CD4-positive, alpha-beta T cell treated with Interleukin-21 for 1 hour (primary cell): ENCODE results near the gene CTSW.

Experiments
- DNase-seq: peaks from one replicate; pipeline ENCODE4 v3.0.0-alpha.2; 2020

Gene CTSW

DNA sequence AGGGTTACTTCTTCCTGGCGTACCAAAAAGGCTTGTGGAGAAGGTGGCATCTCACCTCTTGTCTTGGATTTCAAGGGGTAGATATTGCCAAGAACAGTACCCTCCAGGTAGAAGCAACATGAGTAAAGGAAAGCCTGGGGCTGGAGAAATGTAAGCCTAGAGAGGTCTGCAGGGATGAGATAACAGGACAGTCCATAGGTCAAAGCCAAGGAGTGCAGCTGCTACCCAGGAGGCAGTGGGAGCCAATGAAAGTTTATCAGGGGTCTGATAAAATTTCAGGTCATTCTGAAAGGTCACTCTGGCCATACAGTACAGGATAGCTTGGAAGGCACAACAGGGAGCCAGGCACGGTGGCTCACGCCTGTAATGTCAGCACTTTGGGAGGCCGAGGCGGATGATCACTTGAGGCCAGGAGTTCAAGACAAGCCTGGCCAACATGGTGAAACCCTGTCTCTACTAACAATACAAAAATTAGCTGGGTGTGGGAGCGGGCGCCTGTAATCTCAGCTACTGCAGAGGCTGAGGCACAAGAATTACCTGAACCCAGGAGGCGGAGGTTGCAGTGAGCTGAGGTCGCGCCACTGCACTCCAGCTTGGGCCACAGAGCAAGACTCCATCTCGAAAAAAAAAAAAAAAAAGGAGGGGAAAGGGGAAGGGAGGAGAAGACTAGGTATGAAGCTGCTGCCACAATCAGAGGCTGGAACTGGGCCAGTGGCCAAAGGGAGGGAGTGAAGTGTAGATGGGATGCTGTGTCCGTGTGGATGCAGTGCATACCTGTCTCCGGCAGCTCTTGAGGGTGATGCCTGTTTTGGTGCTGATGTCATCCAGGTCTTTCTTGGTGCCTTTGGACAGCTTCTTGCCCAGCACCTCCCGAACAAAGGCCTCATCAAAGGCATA lies 7.4 kb downstream of the CTSW start:
- no peak for DNase-seq

DNA sequence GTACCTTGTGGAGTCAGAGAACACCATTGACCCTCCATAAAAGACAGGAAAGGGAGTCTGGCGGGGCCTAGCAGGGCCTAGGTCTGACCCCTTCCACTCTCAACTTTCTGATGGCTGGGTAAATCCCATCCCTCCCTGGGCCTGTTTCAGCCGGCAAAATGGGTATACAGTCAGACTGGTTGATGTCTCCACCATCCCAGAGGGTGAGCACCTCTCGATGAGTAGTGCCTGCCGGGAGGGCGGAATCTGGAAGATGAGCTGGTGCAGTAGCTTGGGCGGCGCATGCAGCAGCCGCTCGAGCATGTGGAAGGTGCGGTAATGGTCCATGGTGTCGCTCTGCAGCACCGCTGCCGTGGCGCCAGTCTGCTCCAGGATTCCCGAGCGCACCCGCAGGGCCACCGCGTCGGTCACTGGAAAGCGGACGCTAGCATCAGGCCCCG lies 8.1 kb downstream of the CTSW start:
- peak; percentile 23 for DNase-seq

DNA sequence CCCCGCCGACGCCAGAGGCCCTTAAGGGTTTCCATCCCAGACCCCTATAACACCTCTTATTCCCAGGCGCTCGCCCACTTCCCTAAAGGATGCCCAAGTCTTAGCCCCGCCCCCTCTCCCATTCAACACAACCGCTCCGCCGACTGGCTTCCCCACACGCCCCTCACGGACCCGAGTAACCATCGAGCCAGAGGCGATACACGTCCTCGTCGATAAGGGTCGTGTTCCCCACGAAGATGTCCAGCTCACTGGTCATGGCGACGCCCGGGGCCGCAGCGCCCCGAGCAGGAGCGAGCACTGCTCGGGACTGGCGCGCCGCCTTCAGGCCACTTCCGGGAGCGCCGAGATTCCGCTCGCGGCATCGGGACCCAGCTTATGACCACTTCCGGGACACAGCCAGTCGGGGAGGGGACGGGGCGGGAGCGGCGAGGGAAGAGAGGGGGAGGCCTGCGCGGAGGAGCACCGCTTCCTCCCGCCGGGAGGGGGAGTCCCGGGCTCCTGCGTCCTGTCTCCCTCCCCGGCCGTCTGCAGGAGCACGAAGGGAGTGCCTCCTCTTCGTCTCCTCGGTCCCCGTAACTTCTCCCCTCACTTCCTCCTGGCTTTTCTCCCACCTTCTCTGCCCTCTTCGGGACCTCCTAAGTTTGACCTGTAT lies 8.7 kb downstream of the CTSW start, which contains the start of gene FIBP:
TSS of gene FIBP (minus strand) at position 309 of the 652 bp plus-strand sequence. CDS start at position 256, 53 bp downstream.
- DNase-seq = peak; percentile 96

DNA sequence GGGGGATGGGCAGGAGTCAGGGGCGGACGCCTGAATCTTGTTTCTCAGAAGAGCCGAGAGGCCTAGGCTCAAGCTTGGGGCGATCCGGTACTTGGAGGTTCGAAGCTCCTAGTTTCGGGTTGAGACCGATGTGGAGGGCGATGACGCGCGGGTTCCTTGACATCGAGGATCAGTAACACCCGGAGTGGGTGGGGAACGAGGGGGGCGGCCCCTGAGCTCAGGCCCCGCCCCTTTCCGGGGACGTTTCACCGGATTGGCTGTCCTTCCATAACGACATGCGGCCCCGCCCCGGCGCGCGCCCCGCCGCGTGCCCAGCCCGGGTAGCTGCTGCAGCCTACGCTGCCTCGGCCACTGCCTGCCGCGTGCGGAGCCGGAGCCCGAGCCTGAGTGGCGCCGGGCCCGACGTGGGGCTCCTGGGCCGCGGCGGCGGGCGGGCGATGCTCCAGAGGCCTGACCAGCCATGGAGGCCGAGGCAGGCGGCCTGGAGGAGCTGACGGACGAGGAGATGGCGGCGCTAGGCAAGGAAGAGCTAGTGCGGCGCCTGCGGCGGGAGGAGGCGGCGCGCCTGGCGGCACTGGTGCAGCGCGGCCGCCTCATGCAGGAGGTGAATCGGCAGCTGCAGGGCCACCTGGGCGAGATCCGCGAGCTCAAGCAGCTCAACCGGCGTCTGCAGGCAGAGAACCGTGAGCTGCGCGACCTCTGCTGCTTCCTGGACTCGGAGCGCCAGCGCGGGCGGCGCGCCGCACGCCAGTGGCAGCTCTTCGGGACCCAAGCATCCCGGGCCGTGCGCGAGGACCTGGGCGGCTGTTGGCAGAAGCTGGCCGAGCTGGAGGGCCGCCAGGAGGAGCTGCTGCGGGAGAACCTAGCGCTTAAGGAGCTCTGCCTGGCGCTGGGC lies 10.9 kb downstream of the CTSW start, which contains the start of gene CCDC85B:
TSS of gene CCDC85B (plus strand) at position 350 of the 895 bp plus-strand sequence. CDS start at position 461, 111 bp downstream.
- peak; percentile 98 for DNase-seq

DNA sequence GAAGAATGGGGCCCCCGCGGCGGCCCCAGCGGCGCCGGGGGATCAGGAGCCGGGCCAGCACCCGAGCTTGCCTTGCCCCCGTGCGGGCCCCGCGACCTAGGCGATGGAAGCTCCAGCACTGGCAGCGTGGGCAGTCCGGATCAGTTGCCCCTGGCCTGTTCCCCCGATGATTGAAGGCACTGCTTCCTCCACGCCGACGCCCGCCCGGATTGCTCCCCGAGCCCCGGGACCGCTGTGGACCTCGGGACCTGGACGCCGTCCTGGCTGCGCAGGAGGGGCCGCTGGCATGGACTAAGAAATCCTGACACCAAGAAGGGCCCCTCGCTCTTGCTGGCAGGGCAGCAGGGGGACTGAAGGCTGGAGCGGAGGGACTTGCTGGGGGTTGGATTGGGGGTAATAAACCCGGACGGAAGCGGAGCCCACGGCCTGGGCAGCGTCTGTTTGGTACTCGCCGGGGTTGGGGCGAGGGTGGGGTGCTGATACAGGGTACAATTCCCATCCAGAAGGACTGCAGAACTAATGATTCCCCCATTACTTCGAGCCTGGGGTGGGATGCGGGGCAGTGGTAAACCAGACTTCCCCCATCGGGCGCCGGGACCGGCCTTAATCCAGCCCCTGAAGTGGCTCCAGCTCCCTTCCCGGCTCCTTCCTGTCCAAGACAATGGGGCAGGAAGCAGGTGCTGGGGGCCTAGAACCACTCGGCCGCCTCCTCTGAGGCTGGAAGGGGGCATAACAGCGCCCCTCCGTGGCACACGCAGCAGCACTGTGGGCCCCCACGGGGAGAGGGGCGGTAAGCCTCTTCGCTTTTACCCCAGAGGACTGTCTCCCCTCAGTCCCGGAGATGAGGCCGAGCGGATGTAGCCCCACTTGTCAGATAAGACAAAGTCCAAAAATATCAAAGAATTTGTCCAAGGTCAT lies 11.8 kb downstream of the CTSW start:
- DNase-seq = peak; percentile 43

DNA sequence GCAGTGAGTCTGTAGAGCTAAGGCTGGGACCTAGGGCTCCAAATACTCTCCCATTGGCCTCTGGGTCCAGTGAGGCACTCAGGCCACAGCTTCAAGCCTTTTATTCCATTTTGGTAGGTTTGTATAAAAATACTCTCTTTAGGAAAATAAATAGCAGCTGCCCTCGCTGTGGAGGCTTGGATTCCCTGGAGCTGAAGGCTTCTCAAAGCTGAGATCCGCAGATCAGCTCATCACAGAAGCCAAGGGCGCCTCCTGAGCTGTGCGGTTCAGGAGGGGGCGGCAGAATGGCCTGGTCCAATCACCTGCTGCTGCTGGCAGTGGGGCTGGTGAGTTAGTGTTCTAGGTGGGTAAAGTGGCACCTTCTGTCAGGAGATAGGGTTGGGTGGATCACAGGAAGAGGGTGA lies 12.5 kb downstream of the CTSW start:
- DNase-seq = peak; percentile 49

DNA sequence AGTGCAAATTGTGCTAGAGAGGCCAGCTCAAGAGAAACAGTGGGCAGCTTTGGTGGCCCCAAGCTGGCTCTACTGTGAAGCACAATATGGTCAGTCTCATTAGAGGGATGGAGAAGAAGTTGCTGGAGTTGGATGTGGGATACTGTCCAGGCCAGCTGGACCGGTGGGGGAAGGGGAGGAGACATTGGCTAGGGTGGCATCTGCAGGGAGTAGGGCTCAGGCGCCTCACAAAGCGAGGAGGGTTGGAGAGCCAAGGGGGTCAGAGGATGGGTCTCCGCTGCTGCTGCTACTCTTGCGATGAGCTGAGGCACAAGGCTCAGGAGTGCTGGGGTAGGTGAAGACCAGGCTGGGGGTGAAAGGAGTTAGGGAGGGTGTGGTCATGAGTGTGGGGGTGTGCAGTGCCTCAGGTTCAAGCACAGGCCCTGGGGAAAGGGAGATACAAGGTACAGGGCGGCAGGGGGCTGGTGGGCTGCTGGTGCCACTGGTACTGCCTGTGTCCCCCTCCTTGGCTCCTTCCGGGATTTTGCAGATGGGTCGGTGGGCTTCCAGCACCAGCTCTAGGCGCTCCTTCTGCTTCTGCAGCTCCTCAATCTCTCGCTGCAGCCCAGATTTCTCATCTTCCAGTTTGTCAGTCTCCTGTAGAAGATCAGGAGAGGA lies 13.2 kb downstream of the CTSW start:
- DNase-seq = no peak

DNA sequence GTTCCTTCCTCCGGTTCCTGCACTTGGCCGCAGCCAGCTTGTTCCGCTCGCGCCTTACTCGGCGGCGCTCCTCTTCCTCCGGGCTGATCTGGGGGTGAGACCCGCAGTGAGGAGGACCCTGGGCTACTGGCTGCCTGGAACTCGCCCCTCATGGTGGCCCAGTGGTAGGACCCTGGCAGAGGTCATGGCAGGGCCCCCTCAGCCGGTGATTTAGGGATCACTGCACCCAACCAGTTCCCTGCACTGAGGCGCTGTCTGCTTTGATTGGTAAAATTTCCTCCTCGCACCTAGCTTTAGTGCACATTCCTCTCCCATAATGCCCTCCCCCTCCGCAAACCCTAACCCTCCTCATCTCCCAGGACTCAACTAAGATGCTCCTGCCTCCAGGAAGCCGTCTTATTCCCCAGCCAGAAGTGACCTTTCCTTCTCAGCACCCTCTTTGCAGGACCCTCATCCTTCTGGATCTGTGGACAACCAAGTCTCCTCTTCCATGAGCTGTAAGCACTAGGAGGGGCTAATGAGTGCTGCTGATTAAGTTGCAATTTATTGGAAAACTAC lies 14.5 kb downstream of the CTSW start:
- peak; percentile 59 for DNase-seq

DNA sequence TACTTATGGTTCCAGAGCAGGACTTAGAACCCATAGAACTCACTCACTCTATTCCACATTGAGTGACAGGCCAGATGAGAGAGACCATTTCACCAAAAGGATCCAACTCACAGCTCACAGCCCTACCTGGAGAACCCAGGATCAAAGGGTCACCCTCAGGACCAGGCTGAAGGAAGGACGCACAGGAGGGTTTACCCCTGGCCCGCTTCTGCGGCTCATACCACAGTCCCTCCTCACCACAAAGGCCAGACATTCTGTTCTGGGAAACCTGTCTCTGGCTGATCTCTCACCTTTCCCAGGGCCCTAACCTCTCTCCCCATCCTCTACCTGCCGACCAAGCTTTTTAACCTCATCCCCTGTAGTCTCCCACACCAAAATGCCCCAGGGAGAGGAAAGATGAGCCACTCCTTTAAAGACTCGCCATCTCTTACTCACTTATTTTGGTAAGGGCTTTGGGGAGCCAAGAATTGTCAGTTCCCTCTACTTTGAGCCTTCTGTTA lies 15.9 kb downstream of the CTSW start:
- no peak for DNase-seq

DNA sequence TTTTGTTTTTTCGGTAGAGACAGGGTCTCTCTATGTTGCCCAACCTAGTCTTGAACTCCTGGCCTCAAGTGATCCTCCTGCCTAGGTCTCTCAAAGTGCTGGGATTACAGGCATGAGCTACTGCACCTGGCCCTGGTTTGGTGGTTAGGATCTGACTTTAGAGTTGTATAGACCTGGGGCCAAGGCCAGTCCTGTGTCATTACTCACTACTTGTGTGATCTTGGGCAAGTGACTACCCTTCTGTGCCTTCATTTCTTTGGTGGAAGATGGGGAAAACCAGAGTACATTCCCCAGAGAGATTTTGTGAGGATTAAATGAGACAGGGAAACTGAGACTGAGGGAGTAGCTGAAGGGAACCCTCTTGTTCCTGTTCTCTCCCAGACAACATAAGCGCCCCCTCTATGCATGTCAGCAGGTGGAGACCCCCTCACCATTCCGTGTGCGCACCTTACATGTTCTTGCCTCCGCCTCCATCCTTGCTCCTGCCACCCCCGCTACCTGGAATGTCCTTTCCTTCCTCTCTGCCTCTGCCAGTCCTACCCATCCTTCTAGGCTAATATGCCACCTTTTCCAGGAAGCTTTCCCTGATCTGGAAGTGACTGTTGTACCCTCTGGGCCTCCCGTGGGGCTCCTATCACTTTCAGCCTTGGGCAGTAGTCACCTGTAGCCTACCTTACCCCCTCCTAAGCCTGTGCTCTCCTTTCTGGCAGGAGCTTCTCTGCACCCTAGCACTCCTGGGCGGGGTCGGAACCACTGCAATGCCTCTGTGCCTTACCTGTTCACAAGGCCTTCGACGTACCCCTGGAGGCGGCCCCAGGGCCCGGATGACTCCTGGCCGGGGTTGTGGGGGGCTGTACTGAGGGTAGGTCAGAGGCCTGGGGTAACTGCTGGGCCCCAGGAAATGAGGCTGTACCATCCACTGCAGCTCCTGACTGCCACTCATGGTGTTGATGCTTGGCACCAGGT lies 16.7 kb downstream of the CTSW start:
- DNase-seq = no peak

DNA sequence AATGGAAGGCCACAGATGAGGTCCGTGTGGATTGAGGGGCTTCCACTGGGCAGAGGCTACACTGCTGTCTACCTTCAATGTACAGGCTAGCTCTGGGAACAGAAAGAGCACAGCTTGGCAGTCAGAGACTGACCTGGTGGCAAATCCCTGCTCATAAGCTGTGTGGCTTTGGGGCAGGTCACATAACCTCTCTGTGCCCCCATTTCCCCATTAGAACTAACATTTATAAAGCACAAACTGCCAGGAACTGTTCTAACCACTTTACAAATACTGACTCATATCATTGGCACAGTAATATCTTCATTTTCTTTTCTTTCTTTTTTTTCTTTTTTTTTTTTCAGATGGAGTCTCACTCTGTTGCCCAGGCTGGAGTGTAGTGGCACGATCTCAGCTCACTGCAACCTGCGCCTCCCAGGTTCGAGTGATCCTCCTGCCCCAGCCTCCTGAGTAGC lies 17.4 kb downstream of the CTSW start:
- no peak for DNase-seq

DNA sequence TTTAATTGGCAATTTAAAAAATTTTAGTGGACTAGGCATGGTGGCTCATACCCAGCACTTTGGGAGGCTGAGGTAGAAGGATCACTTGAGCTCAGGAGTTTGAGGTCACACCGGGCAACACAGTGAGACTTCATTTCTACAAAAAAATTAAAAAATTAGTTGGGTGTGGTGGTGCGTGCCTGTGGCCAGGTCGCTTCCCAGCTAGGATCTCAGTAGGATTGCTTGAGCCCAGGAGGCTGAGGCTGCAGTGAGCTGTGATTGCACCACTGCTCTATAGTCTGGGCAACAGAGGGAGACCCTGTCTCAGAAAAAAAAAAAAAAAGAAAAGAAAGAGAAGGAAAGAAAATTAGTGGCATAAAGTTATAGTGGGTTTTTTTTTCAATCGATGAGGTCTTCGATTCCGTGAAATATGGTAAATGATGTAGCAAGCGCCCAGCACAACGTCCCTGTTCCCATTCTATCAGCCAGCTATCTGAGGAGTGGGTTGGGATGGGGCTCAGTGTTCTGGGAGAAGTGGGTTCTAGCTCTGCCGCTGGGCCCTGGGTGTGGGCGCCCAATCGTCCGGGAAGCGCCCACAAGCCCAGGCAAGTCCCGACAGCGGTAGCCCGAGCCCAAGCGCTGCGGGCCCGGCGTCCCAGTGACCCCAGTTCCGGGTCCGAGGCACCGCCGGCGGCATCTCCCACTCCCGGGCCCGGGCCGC lies 19.2 kb downstream of the CTSW start:
- no peak for DNase-seq

DNA sequence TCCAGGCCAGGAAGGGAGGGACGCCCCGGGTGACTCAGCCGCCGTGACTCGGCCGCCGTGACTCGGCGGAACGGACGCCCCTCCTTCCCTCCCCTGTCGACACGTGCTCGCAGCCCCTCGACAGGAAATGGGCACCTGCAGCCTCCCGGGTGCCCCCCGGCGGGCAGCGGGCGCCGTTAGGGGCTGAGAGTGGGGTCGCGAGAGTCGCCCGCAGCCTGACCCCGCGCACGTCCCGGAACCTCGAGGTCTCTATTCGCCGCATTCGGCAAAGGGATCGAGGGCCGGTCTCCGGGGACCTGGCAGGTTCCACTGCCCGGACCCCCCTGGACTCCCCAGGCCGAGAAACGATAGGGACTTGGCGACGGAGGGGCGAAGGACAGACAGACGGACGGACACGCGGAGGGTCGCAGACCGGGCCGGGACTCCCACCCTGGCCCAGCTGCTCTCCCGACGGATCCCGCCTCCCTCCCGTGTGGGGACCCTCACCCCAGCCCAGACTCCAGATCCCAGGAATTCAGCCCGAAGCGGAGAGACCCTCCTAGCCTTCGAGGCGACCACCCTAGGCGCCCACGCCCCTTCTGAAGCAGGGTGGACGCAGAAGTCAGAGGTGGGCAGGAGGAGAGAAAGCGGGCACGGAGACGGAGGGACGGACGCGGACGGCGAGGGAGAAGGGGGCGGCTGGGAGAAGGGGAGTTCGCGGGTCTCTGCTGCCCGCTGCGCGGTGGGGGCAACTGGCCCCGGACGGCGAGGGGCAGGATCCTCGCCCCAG lies 19.9 kb downstream of the CTSW start:
- peak; percentile 55 for DNase-seq

DNA sequence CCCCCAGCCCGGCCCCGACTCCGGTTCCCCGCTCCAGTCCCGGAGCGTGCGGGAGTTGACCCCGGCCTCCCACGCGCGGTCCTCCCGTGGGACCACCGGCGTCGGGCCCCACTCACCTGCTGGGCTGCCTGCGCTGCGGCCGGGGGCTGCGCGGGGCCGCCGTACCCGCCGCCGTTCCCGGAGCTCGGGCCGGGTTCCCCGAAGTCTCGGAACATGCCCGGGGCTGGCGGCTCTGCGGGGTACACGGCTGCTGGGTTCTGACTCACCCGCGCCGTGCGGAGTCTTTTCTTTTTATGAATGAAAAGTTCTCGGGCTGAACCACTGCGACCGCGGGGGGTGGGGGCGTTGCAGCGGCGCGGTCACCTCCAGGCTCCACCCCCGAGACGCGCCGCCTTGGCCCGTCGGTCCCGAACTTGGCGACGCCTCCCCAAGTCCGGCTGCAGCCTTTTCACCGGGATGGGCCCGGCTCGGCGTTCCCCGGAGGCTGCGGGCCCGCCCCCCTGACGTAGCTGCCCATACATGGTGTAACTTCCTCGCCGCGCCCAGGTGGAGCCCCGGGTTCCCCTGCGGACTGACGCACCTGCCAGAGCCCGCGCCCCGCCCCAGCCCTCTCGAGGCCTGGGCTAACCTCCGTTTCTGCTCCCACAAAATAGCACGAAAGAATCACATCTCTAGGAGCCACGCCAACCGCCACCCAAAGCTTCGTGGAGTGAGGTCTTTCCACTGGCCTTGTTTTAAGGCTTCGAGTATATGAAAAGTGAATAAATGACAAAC lies 20.7 kb downstream of the CTSW start, which contains the start of gene FOSL1:
TSS of gene FOSL1 (minus strand) at position 264 of the 774 bp plus-strand sequence. CDS start at position 215, 49 bp downstream.
- peak; percentile 97 for DNase-seq

DNA sequence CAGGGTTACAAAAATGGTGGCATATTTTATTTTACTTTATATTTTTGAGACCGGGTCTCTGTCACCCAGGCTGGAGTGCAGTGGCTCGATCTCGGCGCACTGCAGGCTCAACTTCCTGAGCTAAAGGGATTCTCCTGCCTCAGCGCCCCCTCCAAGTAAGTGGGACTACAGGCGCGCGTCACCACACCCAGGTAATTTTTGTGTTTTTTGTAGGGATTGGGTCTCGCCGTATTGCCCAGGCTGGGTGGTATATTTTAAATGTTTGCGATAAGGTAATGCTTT lies 21.2 kb downstream of the CTSW start:
- no peak for DNase-seq

DNA sequence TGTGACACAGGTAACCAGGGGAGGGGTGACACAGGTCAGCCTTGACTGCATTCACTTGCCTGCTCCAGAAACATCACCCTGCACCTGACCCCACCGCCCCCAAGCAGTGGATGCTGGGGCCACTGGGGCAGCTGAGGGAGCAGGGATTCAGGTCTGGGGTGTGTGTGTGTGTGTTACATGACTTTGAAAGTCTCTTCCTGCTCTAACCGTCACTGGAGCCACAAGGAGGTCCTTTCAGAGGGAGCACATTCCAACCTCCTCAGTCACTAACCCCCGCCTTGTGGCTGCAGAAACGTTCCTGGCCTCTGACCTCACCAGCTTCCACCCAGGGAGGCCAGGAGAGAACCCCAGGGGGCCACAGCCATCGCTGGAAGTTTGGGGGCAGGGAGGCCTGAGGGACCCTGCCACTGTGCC lies 23.4 kb downstream of the CTSW start:
- no peak for DNase-seq

DNA sequence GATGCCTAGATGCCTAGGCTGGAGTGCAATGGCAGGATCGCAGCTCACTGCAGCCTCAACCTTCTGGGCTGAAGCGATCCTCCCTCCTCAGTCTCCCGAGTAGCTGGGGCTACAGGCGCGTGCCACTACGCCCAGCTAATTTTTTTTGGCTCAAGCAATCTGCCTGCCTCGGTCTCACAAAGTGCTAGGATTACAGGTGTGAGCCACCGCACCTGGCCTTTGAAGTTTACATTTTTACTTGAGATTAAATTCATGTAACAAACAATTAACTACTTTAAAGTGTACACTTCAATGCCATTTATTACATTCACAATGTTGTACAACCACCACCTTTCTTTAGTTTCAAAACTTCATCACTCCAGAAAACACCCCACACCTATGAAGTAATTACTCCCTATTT lies 24.1 kb downstream of the CTSW start:
- DNase-seq = no peak
